Activated CD8-positive, alpha-beta memory T cell treated with anti-CD3 and anti-CD28 coated beads, Interleukin-2, amount 50 U/mL, for 48 hours (primary cell): Measurements from ENCODE around the gene TMTC1.

ENCODE experiments used
- DNase-seq: peaks from one replicate; pipeline ENCODE4 v3.0.0-alpha.2; 2020

TMTC1 gene

GRCh38 chr12:29518407-29518806, 265.3 kb downstream of the TMTC1 start:
- no peak for DNase-seq

- no peak for DNase-seq
Measured at GRCh38 chr12:29517264-29517663, 266.5 kb downstream of the TMTC1 start.

GRCh38 chr12:29516431-29516875, 267.3 kb downstream of the TMTC1 start:
- no peak for DNase-seq

- DNase-seq: no peak
Measured at GRCh38 chr12:29510591-29511185, 273.1 kb downstream of the TMTC1 start.

GRCh38 chr12:29509503-29509902, 274.2 kb downstream of the TMTC1 start:
- no peak for DNase-seq

- DNase-seq: no peak
Measured at GRCh38 chr12:29508949-29509348, 274.8 kb downstream of the TMTC1 start.

DNA sequence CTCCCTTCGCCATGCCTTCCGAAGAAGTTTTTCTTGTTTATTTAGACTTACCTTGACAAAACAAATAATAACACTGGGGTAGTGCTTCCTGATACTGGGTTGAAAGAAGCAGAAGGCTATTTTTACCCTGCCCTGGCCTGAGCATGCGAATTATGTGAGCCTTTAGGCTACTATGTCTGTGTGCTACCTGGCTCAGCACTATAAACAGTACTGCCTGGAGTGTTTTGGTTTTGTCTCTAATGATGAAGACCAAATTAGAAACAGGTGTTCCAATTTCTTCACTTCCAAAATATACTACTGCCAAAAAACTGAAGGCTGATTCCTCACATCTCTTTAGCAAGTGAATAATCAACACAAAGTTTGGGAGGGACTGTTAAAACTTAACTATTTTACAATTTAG, 278.6 kb downstream of the TMTC1 start:
- DNase-seq: no peak

- no peak for DNase-seq
Measured at GRCh38 chr12:29503283-29503682, 280.5 kb downstream of the TMTC1 start.

DNA sequence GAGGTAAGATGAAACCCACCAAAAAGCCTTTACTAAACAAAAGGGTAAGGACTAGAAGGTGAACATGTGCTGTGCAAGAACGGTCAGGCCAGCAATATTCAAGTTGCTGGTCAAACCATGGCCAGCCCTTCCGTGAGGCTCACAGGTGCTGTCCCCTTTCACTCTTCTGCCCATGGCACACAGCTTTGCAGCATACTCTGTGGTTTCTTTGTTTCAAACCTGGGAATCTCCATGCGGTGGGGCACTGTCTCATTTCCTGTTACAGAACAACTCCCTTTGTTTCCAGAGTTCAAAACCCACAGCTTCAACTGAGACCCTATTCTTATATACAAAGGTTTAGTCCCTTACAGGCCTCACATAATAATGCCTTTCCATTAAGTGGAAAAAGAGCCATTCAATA, 284.5 kb downstream of the TMTC1 start:
- no peak for DNase-seq

- no peak for DNase-seq
Measured at GRCh38 chr12:29497588-29497987, 286.2 kb downstream of the TMTC1 start, which contains the start of gene OVCH1. OVCH1 (minus strand) TSS chr12:29497686; CDS start chr12:29497686, 0 bp downstream.

DNA sequence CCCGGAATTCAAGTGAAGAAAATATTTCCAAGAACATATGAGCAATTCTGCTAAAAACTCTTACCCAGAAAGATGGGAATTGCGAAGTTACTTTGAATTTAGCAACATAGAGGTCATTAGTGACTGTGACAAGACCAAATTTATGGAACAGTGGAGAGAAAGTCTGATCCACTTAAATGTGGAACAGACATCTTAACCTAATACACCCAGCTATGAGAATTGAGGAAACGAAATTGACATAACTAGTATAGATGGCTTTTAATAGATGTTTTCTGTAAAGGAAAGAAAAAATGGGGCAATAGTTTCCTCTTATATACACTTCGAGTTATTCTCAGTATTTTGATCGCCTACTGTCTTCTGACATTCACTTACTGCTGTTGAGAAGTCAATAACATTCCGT, 290.9 kb downstream of the TMTC1 start:
- no peak for DNase-seq

DNA sequence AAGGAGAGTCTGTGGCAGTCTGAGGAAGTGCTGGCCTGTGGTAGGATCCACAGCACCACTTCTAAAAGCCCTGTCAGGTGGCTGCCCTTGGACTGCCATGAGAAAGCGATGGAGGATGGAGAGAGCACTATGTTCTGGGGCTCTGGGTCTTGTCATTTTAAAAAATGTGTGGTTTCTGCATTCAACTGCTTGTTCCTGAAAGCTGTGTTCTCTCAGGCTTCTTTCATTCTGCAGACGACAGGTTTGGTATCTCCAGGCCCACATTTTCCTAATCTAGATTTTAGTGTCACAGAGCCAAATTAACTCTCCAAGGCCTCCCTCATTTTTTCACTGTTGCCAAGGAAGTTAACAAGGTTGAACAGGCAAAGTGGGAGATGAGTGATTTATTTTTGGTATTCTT, 296.8 kb downstream of the TMTC1 start:
- DNase-seq: no peak

- DNase-seq: no peak
Measured at GRCh38 chr12:29463198-29463597, 320.5 kb downstream of the TMTC1 start.

DNA sequence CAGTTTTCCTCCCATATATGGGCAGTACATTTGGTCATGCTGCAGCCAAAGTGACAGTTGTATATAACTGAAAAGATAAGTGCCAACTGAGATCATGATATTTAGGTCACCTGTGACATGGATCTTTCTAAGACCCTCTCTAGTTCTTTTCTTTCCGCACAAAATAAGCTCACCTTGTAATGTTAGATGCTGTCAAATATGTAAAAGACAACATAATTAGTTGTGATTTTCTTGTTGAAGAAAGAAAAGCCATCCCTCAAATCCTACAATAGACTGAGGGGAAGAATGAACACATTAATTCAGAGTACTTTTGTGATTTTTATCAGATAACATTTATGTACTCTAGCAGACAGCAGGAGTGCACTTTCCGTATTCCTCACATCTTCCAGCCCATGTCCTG, 323.7 kb downstream of the TMTC1 start:
- DNase-seq: no peak

DNA sequence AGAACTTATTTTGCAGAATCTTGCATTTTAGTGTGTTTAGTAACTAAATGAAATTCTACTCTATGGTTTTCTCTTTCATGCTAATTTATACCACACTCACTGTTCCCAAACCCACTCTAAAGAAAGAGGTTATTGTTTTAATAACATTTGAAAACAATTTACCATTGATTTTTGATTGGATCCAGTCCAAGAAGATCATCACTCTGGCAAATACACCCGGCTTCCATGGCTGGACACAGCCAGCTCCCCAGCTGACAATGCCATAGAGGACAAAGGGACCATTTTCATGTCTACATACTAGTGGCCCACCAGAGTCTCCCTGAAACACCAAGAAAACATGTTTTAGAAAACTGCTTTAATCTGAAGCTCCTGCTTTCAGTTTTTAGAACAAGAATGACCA, 328.7 kb downstream of the TMTC1 start:
- DNase-seq: no peak

GRCh38 chr12:29451888-29452287, 331.9 kb downstream of the TMTC1 start:
- no peak for DNase-seq
